Testis (tissue), 2 donors: ENCODE data around the gene CGB7.

Source experiments
- POLR2A ChIP-seq: fragments of 450-650 bp; IDR thresholded peaks from one replicate; pipeline ENCODE4 v1.6.1; 2017; ENCODE audit warnings: antibody characterized with exemption, mild to moderate bottlenecking, moderate library complexity
- TF ChIP-seq, protein P1 (sequence below), 3 experiments: fragments of 450-650 bp in 2 of 3; fragments of 200-600 bp in 1 of 3; sonication (generic) in 1 of 3; IDR thresholded peaks; one replicate each; pipeline ENCODE4 v1.5.1; 2016 to 2019; ENCODE audit warnings: antibody characterized with exemption in 3 of 3, mild to moderate bottlenecking in 2 of 3, moderate library complexity in 1 of 3

DNA sequence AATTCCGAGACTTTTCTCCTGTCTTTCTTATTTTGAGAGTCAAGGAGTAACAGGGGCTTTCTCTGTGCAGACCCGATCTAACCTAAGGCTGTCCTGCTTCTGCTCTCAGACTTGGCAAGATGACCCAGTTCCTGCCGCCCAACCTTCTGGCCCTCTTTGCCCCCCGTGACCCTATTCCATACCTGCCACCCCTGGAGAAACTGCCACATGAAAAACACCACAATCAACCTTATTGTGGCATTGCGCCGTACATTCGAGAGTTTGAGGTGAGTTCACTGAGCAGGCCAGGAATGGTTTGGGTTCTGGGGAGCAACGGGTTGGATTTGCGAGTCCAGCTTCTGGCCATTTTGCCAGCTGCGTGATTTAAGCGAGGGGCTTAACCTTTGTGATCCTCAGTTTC, 28.7 kb upstream of the CGB7 start:
- TF ChIP-seq, protein P1, sequence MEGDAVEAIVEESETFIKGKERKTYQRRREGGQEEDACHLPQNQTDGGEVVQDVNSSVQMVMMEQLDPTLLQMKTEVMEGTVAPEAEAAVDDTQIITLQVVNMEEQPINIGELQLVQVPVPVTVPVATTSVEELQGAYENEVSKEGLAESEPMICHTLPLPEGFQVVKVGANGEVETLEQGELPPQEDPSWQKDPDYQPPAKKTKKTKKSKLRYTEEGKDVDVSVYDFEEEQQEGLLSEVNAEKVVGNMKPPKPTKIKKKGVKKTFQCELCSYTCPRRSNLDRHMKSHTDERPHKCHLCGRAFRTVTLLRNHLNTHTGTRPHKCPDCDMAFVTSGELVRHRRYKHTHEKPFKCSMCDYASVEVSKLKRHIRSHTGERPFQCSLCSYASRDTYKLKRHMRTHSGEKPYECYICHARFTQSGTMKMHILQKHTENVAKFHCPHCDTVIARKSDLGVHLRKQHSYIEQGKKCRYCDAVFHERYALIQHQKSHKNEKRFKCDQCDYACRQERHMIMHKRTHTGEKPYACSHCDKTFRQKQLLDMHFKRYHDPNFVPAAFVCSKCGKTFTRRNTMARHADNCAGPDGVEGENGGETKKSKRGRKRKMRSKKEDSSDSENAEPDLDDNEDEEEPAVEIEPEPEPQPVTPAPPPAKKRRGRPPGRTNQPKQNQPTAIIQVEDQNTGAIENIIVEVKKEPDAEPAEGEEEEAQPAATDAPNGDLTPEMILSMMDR (IDR thresholded peaks at IDR 0.05), result no peak
- TF ChIP-seq POLR2A, result no peak
